HFFc6 (cell line): Measurements from ENCODE around the gene FSTL4. TPM values are rescaled to one million over a fixed set of nuclear protein-coding genes. Genes with fewer than 3 reads are reported as not detected.
"Not testable (repeated sequence)": the region's sequence is repeated elsewhere in the genome, so short reads cannot be mapped to it uniquely, and the experiment has no call there.

ENCODE experiments used
- DNase-seq: peaks from one replicate; pipeline ENCODE4 v3.0.0-alpha.2; 2018
- H3K27ac Mint-ChIP-seq: 2 replicates; pipeline ENCODE4 v1.8.0; 2020; ENCODE audit warnings: mild to moderate bottlenecking, mixed read lengths
- H3K27me3 Mint-ChIP-seq: 2 replicates; pipeline ENCODE4 v1.8.0; 2021; ENCODE audit warnings: mild to moderate bottlenecking, moderate library complexity, mixed read lengths; ENCODE audit not compliant: insufficient read depth
- H3K36me3 Mint-ChIP-seq: 2 replicates; pipeline ENCODE4 v1.8.0; 2021; ENCODE audit warnings: low read depth, mixed read lengths
- H3K4me1 Mint-ChIP-seq: 2 replicates; pipeline ENCODE4 v1.8.0; 2020; ENCODE audit warnings: low read depth, mixed read lengths
- H3K4me3 Mint-ChIP-seq: 2 replicates; pipeline ENCODE4 v1.8.0; 2020; ENCODE audit warnings: mild to moderate bottlenecking, moderate library complexity, mixed read lengths
- H3K9me3 Mint-ChIP-seq: 2 replicates; pipeline ENCODE4 v1.8.0; 2020; ENCODE audit warnings: mild to moderate bottlenecking, mixed read lengths
- total RNA-seq, 6 experiments: library from RNA; stranded (reverse); fragmentation: NEBNext Ultra II Directional; extraction: Animal tissue kit (Norgen Biotek cat#: 25700); gene quantifications; 2 replicates in 1 of 6; 3 replicates in 5 of 6; pipeline ENCODE4 v1.2.3, GENCODE V29; 2021
- TF ChIP-seq, protein P1 (sequence below): fragments of 200-600 bp; sonication (generic); IDR thresholded peaks from 2 replicates; pipeline ENCODE4 v1.5.0; 2021; ENCODE audit warnings: antibody characterized with exemption, mild to moderate bottlenecking

FSTL4 gene
- total RNA-seq, 6 experiments from 2014 or later = not detected

DNA sequence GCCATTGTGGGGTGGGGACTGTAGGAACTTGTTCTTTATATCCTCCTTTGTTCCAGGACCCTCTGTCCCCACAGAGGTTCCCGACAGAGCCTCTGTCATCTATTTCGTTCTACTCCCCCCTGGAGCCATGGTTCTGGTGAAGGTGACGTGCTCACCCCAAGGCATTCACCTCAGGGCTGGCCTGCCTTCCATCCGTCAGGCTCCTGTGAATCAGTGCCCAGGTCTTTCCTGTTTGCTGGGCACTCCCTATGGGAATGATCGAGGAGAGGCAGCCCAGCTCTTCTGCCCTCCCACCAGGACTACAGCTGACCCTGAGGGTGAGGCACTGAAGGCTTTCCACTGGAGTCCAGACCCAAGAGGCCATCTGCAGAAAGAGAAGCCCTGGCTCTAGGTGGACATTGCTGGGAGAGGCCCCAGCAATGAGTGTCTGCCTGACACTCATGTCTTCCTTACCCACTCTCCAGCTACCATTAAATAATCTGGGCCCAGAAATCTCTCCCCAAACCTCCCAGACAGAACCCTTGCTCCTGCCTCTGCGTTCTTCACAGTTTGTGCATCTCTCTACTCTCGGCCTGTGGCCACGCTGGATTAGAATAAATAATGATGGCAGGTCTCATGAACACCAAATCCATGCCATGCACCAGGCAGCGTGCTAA is 214.2 kb downstream of the FSTL4 start:
- H3K36me3 Mint-ChIP-seq = no peaks in the 10 kb centered on the region
- H3K4me3 Mint-ChIP-seq = no peak overlapping the region
- H3K27me3 Mint-ChIP-seq = peaks cover 22% of the 10 kb centered on the region
- TF ChIP-seq, protein P1, sequence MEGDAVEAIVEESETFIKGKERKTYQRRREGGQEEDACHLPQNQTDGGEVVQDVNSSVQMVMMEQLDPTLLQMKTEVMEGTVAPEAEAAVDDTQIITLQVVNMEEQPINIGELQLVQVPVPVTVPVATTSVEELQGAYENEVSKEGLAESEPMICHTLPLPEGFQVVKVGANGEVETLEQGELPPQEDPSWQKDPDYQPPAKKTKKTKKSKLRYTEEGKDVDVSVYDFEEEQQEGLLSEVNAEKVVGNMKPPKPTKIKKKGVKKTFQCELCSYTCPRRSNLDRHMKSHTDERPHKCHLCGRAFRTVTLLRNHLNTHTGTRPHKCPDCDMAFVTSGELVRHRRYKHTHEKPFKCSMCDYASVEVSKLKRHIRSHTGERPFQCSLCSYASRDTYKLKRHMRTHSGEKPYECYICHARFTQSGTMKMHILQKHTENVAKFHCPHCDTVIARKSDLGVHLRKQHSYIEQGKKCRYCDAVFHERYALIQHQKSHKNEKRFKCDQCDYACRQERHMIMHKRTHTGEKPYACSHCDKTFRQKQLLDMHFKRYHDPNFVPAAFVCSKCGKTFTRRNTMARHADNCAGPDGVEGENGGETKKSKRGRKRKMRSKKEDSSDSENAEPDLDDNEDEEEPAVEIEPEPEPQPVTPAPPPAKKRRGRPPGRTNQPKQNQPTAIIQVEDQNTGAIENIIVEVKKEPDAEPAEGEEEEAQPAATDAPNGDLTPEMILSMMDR = no peak
- H3K27ac Mint-ChIP-seq = no peak overlapping the region
- no peak for DNase-seq
- no peaks in the 10 kb centered on the region; the same call in 1 of the 2 replicates for H3K9me3 Mint-ChIP-seq
- H3K4me1 Mint-ChIP-seq = no peaks in the 10 kb centered on the region

DNA sequence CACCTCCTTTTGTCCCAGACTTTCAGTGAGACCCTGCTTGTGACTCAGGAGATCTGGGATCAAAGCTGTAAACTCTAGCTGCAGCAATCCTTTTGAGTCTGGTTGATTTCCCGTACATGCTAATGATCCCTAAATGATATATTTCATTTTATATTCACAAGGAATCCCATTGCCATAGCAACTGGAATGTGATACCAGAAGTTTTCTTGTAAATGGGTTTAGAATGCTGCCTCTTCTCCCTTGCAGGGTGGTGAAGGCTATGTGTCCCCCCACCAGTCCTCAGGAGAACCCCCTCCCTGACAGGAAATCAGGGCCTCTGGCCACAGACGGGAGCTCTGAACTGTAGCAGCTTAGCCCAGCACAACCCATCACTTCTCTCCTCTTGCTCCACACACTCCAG is 215.0 kb downstream of the FSTL4 start:
- peaks cover 22% of the 10 kb centered on the region for H3K27me3 Mint-ChIP-seq
- H3K36me3 Mint-ChIP-seq = no peaks in the 10 kb centered on the region
- H3K9me3 Mint-ChIP-seq = no peaks in the 10 kb centered on the region; the same call in 1 of the 2 replicates
- TF ChIP-seq, protein P1 = no peak
- no peak overlapping the region for H3K4me3 Mint-ChIP-seq
- H3K4me1 Mint-ChIP-seq = no peaks in the 10 kb centered on the region
- H3K27ac Mint-ChIP-seq = no peak overlapping the region
- no peak for DNase-seq

DNA sequence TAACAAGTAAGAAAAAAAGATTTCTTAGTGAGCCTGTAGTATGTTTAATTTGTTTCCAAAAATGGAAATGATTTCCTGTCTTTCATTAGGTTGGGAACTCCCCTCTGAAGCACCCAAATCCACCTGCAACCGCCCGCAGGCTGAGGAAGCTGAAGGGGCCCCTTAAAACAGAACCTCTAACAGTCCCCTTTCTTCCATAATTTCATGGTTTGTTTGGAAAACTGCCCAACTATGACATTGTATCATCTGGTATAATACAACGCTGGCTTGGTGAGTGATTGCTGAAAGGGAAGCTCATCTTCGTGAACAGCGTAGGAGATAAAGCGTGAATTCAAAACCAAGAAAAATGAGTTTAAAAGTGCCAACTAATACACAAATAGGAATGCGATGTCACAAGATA is 215.5 kb downstream of the FSTL4 start:
- TF ChIP-seq, protein P1 = no peak
- H3K36me3 Mint-ChIP-seq = no peaks in the 10 kb centered on the region
- no peak for DNase-seq
- no peaks in the 10 kb centered on the region; the same call in 1 of the 2 replicates for H3K9me3 Mint-ChIP-seq
- H3K4me3 Mint-ChIP-seq = no peak overlapping the region
- no peak overlapping the region for H3K27ac Mint-ChIP-seq
- no peaks in the 10 kb centered on the region for H3K4me1 Mint-ChIP-seq
- peaks cover 25% of the 10 kb centered on the region for H3K27me3 Mint-ChIP-seq

DNA sequence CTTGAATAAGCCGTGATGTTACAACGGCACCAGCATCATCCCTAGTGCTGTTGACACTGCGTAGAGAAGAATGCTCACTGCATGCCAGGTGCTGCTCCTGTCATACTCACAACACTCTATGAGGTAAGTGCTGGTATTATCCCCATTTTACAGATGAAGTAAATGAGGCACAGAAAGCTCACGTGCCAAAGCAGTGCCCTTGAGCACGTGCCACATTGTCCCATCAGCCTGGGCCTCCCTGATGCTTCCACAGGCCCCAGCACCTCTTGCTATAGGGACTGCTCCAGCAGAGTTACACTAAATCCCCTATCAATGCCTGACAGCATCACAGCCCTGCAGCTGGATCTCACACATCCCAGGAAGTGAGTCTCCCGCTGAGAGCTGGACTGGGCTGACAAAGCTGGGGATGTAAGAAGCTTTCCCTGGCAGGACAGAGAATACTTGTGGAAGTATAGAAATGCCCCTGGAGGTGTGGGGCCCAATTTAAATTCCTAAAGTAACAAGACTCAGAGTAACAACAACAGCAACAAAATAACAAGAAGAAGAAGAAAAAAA is 216.1 kb downstream of the FSTL4 start:
- Mint-ChIP-seq H3K4me1 (no peaks in the 10 kb centered on the region), H3K27ac (no peak overlapping the region), H3K36me3 (no peaks in the 10 kb centered on the region), H3K4me3 (no peak overlapping the region), H3K9me3 (no peaks in the 10 kb centered on the region; the same call in 1 of the 2 replicates), H3K27me3 (peaks cover 19% of the 10 kb centered on the region)
- DNase-seq = no peak
- TF ChIP-seq, protein P1 = no peak

DNA sequence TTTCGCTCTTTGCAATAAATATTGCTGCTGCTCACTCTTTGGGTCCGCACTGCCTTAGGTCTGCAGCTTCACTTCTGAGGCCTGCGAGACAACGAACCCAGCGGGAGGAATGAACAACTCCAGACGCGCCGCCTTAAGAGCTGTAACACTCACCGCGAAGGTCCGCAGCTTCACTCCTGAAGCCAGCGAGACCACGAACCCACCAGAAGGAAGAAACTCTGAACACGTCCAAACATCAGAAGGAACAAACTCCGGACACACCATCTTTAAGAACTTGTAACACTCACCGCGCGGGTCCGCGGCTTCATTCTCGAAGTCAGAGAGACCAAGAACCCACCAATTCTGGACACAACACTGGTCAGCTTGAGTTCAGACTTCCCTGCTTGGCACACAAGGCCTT is 217.1 kb downstream of the FSTL4 start:
- not testable (repeated sequence) for H3K9me3 Mint-ChIP-seq, H3K36me3 Mint-ChIP-seq, DNase-seq, H3K4me1 Mint-ChIP-seq, H3K4me3 Mint-ChIP-seq, H3K27ac Mint-ChIP-seq
- H3K27me3 Mint-ChIP-seq = peaks cover 16% of the 10 kb centered on the region

DNA sequence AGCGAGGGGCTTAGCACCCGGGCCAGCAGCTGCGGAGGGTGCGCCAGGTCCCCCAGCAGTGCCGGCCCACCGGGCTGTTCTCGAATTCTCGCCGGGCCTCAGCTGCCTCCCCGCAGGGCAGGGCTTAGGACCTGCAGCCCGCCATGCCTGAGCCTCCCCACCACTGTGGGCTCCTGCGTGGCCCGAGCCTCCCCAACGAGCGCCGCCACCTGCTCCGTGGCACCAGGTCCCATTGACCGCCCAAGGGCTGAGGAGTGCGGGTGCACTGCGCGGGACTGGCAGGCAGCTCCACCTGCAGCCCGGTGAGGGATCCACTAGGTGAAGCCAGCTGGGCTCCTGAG is 217.9 kb downstream of the FSTL4 start:
- H3K27me3 Mint-ChIP-seq = peaks cover 18% of the 10 kb centered on the region
- DNase-seq, H3K4me1 Mint-ChIP-seq, H3K27ac Mint-ChIP-seq, H3K36me3 Mint-ChIP-seq, H3K4me3 Mint-ChIP-seq, H3K9me3 Mint-ChIP-seq: not testable (repeated sequence)
